Left kidney (tissue), 8 donors: ENCODE results near the gene HEMGN. TPM values are rescaled to one million over a fixed set of nuclear protein-coding genes. Genes with fewer than 3 reads are reported as not detected.
"Not testable (repeated sequence)": the region's sequence is repeated elsewhere in the genome, so short reads cannot be mapped to it uniquely, and the experiment has no call there.

Source experiments
- DNase-seq: peaks from one replicate; pipeline ENCODE4 v3.0.0-alpha.2; 2013
- long read RNA-seq, 8 donors: transcript quantifications; one replicate each; lab custom pipeline, GENCODE V29; 2026
- polyA plus RNA-seq: library from polyadenylated mRNA; unstranded; fragments of 120-200 nt; gene quantifications from one replicate; pipeline ENCODE4 v1.2.1, GENCODE V29; 2013; ENCODE audit not compliant: insufficient read length

Gene HEMGN, protein sequence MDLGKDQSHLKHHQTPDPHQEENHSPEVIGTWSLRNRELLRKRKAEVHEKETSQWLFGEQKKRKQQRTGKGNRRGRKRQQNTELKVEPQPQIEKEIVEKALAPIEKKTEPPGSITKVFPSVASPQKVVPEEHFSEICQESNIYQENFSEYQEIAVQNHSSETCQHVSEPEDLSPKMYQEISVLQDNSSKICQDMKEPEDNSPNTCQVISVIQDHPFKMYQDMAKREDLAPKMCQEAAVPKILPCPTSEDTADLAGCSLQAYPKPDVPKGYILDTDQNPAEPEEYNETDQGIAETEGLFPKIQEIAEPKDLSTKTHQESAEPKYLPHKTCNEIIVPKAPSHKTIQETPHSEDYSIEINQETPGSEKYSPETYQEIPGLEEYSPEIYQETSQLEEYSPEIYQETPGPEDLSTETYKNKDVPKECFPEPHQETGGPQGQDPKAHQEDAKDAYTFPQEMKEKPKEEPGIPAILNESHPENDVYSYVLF
- 1.5 TPM for polyA plus RNA-seq
- long read RNA-seq, donor 1 = 0 reads
- long read RNA-seq, donor 2 = 0 reads
- long read RNA-seq, donor 3 = 0 reads
- long read RNA-seq, donor 4 = 0 reads
- long read RNA-seq, donor 5, partial matches to known transcripts = 0 of 1 reads
- long read RNA-seq, donor 5, other reads (novel, unspliced or antisense) = 0 of 1 reads
- long read RNA-seq, donor 6 = 0 reads
- long read RNA-seq, donor 7 = 0 reads
- long read RNA-seq, donor 8 = 0 reads

DNA sequence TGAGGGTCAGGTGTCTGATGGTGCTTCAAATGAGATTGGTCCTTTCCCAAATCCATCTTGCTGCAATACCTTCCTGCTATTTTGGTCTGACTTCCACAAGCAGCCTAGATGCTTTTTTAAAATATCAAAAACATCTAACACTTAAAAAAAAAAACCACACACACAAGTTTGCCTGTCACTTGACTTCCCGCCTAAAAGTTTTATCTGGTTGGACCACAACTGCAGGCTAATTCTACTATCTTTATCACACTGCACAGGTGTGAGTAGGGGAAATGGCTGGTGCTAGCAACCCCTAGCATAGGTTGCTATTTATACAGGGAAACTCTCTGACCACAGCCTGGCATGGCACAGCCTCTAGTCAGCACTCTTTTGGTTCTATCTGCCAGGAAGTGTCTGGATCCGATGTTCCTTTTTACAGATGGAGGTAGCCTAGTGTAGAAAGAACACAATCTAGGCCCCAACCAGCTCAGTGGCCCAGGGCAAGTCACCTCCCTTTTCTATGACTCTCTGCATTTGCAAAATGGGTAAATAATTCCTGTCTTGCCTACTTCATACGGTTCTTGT, at the start of gene HEMGN:
Gene HEMGN, minus strand, starts transcription at position 92 of the 564 bp plus-strand sequence. Its CDS starts 36 bp downstream, at position 56.
- DNase-seq = no peak

GRCh38 chr9:97987487-97987886, 49.5 kb upstream of the HEMGN start:
- DNase-seq = no peak

DNA sequence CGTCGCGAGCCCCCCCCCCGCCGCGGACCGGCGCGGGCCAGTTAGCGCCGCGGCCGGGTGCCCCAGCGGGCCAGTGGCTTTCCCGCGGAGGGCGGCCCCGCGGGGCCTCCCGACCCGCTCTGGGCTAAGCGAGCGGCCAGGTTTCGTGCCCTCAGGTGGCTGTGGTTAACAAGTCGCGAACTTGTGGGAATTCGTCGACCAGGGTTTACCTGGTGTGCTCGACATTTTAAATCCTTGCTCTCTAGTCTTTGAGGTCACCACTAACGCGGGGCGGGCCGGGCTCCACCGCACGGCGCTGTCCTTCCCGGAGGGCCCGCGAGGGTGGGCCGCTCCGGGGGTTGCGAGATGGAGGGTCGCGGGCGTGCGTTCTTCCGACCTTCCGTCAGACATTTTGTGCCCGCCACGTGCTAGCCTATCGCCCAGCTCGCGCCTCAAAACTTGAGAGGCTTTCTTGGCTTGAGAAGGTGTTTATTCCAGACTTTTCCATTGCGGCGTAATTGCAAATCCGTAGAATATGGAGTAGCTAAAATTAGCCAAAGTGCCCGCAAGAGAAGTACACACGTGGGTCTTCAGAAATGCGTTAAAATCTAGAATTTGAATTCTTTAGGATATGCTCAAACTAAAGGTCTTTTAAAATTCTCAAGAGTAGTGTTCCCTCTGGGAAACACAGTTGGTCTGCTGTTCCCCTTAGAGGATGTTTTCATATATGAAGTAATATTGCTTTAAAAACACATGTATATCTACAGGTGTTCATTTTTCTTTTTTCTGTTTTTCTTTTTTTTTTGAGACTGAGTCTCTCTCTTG, 47.3 kb upstream of the HEMGN start:
- peak; percentile 24 for DNase-seq

GRCh38 chr9:97984188-97985057, 46.5 kb upstream of the HEMGN start:
- peak; percentile 55 for DNase-seq

DNA sequence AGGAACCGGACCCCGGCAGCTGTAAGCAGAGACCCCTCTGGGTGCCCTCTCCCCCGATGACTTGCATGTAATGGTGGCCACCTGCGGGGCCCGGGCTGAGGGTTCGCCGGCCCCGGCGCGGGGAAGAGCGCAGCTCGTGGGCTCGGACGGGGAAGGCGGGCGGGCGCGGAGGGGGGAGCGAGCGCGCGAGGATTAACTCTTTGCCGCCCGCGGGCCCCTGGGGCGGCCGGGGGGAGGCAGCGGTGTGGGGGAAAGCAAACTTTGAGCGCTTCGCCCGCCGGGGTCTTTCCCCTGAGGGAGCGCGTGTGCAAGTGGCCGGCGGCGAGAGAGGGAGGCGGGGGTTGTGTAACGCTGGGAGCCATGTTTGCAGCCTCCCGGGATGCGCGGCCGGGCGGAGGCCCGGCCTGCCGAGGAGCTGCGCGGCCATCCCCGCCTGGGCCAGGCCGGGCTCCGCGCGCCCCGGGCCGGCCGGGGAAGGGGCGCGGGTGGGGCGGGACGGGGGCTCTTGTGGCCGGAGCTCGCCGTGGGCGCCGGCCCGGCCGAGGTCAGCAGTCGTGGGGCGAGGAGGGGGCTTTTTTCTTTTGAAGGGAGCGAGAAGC, 45.7 kb upstream of the HEMGN start:
- DNase-seq = peak; percentile 57

DNA sequence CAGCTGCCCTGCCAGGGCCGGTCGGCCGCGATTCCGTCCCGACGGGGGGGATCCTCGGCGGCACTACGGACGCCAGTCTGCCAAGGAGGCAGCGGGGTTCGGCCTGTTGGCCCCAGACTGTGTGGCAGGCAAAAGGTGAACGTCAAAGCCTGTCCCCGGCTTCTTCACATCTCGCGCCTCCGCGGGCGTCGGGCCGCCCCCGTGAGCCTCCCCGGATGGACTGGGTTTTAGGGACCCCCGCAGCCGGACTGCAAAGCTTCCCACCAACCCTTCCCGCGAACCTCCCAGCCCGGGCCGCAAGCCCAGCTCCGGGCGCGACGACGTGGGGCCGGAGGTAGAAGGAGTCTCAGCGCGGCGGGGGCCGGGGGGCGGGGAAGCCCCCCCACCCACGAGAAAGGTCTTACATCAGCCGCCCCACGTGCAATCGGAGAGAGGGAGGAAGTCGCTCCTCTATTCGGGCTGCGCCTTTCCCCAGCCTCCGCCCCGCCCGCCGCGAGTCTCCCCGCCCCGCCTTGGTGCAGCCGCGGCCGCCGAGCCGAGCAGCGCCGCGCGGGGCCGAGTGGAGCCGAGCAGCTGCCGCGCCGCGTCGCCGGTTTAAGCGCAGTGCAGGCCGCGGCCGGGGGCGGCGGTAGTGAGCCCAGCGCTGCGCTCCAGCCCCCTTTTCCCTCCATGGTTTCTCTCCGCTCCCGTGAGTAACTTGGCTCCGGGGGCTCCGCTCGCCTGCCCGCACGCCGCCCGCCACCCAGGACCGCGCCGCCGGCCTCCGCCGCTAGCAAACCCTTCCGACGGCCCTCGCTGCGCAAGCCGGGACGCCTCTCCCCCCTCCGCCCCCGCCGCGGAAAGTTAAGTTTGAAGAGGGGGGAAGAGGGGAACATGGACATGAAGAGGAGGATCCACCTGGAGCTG, 45.0 kb upstream of the HEMGN start, which contains the start of gene ANP32B:
Gene ANP32B, plus strand, starts transcription at position 659 of the 906 bp plus-strand sequence. Its CDS starts 215 bp downstream, at position 874.
- peak; percentile 91 for DNase-seq

DNA sequence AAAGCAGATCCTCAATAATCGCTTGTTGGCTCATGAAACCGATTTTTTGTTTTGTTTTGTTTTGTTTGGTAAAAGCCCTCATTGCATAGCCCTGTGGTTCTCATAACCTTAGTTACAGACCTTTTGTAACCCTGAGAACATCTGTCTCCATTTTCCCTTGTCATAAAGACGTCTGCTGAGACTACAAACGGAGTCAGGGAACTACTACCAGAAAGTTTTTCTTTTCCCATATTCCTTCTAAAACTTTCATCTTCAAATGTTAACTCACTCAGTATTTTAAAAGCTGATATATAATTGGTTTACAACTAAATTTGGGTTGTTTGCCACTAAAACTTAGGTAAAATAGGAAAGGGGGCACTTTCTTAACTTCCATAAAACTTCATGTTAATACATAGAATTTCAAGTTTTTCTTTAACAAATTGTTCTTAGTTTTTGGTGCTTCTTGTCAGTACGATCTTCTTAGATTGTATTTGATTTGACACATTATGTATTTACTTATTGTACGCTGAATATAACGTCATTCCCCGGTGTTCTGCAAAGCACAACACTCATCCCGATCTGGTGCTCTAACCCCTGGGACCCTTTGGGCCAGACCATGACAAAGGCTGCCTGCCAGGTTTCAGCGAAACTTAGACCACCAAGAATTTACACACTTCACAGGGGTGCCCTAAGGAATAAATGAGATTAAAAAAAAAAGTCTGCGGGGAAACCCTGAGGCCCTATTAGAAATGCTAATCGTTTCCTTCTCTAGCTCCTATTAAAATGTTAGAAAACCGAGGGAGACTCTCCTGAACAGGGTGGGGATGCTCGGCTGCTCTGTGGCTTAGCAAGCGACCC, 44.1 kb upstream of the HEMGN start:
- DNase-seq = peak; percentile 15

GRCh38 chr9:97980918-97981845, 43.2 kb upstream of the HEMGN start:
- DNase-seq = no peak

DNA sequence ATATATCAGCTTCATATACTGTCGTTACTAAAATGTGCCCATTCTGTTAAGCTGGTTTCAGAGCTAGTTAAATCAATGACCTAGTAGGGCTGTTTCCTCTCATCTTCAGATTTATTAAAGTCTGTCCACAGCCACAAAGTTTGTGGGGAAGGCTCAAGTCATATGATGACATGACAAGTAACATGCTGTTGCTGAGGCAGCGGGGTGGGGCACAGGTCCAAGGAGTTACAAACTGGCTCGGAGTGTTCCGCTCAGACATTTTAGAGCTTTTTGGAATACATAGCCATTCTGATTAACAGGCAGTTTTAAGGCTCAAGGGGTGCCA, 42.5 kb upstream of the HEMGN start:
- no peak for DNase-seq

DNA sequence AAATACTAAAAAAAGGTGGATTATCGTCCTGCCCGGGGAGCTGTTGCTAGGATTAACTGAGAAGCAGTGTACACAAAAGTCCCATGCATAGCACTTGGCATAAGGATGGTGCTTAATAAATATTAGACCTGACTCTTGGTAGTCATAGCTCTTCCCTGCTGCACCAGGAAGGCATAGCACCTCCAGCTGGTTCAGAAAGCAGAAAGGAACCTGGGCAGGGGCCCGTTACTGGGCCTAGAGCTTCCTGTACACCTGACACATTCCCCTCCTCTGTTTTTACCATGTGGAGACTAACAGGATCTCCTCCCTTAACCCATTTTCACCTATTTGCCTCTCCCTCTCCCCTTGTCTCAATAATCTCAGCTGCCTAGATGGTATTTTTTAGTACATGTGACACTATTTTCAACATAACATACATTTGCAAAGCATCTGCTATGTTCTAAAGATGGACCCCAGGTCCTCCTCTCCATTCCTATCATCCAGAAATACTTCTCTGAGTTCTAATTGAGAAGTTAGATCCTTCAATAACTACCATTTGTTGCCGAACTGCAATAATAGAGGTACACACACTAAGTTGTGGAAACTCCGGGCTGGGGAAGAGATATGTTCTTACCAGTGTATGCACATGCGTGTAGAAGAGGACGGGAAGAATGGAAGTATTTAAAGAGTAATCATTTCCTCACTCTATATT, 42.0 kb upstream of the HEMGN start:
- no peak for DNase-seq

DNA sequence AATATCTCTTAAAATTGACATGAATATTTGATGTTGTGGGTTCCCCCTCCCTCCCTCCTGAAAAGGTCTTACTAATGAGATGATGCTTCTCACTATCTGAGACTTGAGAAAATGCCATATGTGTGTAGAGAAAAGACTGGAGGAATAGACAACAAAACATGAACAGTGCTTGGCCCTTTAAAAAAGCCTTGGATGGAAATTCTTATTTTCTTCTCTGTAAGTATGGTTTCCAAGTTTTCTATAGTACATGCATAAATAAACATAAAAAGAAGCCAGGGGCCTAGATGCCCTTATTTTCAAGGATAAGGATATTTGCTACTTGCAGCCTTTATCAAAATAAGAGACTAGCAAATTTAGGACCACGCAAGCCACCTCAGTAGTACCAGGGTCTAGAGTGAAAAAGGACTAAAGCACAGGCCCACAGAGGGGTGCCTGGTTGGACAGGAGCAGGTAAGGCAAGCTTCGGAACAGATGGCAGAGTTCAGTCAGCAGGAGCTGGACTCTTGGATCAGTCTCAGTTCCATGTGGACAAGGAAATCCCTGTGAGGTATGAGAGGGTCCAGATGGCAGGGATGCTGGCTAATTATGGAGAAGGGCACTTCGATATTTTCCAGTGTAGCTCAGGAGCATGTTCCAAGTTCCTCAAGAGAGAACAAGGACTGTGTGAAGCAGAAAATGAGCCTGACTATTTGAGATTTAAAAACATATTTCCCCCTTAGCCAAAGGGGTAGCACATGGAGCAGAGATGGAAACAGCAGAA, 40.6 kb upstream of the HEMGN start:
- no peak for DNase-seq

- not testable (repeated sequence) for DNase-seq
Measured at GRCh38 chr9:97976633-97977032, 38.7 kb upstream of the HEMGN start.

DNA sequence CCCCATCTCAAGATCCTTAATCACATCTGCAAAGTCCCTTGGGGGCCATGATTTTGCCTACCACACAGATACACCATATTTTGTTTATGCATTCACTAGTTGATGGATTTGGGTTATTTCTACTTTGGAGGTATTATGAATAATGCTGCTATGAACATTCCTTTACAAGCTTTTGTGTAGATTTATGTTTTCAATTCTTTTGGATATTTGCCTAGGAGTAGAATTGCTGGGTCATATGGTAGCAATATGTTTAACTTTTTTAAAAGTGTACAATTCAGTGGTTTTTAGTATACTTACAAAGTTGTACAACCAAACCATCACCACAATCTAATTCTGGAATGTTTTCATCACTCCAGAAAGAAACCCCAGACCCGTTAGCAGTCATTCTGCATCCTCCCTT, 37.4 kb upstream of the HEMGN start:
- no peak for DNase-seq

GRCh38 chr9:97972753-97973152, 34.8 kb upstream of the HEMGN start:
- DNase-seq = no peak

DNA sequence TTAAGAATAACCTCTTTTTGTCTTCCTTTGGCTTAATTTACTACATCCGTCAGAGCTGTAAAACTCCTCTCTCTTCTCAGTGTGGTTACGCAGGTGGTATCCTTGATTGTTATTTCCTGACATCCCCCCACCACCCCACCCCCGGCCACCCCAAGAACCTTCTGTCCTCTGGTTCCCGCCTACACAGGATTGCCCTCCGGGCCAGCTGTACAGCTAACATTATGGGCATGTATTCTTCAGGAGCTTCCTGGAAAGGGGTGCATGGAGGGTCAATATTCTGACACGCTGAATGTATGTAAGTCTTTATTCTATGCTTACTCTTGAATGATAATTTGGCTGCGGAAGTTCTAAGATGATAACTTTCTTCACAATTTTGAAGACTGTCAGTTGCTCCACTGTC, 32.2 kb upstream of the HEMGN start:
- no peak for DNase-seq

DNA sequence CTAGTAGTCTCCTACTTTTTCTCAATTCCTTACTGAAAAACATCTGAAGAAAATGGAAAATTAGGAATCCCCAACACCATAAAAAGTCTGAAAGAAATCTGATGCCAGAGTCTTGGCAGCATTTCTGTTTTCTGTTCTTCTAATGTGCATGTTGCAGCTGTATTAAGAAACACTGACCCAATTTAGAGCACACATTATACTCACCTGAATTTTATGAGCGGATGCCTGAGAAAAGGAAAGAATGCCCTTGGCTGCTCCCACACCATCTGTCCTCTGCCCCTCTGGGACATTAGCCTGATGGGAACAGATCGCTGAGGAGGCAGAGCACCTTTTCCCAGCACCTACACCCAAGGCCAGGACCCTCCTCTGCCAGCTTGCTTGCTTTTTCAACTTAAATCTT, 31.0 kb upstream of the HEMGN start:
- DNase-seq = no peak
